Measurements from ENCODE around the gene UBXN11.

DNA sequence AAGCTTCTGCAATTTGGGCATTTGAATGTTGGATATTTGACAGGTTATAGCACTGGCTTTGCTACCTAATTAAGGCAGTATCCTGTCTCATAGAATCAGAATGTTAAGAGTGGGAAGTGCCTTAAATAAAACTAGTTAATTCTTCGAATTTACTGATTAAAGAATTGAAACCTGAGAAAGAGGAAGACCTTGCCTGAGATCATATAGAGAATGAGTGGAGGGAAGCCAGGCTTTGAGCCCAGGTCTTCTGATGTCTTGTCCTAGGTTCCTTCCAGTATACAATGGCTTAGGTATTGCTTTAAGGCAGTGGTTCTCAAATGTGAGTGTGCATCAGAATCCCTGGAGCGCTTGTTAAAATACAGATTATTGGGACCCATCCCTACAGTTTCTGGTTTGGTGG, 47.4 kb downstream of the UBXN11 start:
- TF ChIP-seq, protein P1, sequence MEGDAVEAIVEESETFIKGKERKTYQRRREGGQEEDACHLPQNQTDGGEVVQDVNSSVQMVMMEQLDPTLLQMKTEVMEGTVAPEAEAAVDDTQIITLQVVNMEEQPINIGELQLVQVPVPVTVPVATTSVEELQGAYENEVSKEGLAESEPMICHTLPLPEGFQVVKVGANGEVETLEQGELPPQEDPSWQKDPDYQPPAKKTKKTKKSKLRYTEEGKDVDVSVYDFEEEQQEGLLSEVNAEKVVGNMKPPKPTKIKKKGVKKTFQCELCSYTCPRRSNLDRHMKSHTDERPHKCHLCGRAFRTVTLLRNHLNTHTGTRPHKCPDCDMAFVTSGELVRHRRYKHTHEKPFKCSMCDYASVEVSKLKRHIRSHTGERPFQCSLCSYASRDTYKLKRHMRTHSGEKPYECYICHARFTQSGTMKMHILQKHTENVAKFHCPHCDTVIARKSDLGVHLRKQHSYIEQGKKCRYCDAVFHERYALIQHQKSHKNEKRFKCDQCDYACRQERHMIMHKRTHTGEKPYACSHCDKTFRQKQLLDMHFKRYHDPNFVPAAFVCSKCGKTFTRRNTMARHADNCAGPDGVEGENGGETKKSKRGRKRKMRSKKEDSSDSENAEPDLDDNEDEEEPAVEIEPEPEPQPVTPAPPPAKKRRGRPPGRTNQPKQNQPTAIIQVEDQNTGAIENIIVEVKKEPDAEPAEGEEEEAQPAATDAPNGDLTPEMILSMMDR (IDR thresholded peaks at IDR 0.05), result no peak
- TF ChIP-seq POLR2A (IDR thresholded peaks at IDR 0.05), result no peak

Data from gastroesophageal sphincter (tissue), 3 donors.